CD4-positive, alpha-beta T cell treated with Interleukin-4 for 4 hours (primary cell): ENCODE results near the gene ZNF217.
"Not testable (repeated sequence)": the region's sequence is repeated elsewhere in the genome, so short reads cannot be mapped to it uniquely, and the experiment has no call there.

ENCODE experiments used
- DNase-seq: peaks from one replicate; pipeline ENCODE4 v3.0.0-alpha.2; 2020

Gene ZNF217

DNA sequence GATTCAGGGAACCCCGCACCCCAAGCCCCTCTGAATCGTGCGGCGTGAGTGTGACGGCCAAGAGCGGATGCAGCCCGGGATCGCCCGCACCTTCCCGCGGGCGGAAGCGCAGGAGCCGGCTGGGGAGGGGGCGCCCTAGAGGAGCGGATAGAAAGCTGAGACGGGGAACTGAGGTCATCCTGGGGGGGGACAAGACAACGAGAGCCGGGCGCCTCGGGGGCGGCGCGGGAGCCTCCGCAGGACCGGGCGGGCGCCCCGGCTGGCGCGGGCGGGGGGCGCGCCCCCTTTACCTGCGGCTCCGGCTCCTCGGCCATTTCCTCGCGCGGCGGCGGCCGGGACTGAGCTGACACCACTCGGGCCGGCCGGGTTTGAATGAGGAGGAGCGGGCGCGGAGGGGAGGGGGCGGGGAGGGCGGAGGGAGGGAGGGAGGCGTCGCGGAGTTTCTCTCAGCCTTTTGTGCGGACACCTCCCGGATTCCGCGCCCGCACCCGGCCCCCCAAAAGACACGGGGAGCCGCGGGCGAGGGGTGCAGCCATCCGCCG is at the start of gene ZNF217:
Gene ZNF217, minus strand, starts transcription at position 374 of the 542 bp plus-strand sequence. CDS start 11,013 bp downstream, outside the sequence.
- peak; percentile 62 for DNase-seq

DNA sequence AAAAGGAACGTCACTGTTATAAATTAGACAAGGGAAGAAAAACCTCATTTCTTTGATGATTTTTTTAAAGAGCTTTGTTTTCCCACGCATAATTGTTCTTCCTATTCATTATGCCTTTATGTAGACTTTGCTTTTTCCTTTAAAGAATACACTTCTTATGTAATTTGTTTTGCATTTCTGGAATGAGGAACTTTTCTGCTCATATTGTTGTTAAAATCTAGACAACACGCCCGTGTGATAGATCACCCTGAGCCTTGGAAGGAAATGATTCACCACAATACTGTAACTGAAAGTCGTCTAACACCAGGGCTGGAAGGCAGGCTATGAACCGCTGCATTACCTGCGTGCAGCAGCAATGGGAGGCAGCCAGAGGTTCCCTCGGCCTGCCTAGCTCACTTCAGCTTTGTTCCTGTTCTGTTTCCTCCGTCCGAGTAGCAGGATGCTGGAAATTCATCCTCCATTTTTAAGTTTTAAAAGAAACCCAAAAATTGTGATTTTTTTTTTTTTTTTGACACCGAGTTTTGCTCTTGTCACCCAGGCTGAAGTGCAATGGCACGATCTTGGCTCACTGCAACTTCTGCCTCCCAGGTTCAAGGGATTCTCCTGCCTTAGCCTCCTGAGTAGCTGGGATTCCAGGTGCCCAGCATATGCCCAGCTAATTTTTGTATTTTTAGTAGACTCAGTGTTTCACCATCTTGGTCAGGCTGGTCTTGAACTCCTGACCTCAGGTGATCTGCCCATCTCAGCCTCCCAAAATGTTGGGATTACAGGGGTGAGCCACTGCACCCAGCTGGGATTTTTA is 49.6 kb upstream of the ZNF217 start:
- peak; percentile 88 for DNase-seq

- DNase-seq = peak; percentile 72
Measured at GRCh38 chr20:53642196-53643030, 48.8 kb upstream of the ZNF217 start.

GRCh38 chr20:53639647-53640440 is 46.2 kb upstream of the ZNF217 start:
- no peak for DNase-seq

GRCh38 chr20:53639128-53639527 is 45.5 kb upstream of the ZNF217 start:
- DNase-seq = no peak

- not testable (repeated sequence) for DNase-seq
Measured at GRCh38 chr20:53637310-53637709, 43.7 kb upstream of the ZNF217 start.

DNA sequence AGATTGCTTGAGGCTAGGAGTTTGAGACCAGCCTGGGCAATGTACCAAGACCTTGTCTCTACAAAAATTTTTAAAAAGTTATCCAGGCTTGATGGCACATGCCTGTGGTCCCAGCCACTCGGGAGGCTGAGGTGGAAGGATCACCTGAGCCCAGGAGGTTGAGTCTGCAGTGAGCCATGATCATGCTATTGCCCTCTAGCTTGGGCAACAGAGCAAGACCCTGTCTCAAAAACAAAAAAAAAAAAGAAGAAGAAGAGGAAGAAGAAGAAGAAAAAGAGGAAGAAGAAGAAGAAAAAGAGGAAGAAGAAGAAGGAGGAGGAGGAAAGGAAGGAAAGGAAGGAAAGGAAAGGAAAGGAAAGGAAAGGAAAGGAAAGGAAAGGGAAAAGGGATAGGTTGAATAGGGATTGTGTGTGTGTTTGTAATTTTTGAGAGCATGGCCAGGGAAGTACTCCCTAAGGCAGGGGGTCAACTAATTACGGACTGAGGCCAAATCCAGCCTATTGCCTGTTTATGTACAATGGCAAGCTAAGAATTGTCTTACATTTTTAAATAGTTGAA is 43.0 kb upstream of the ZNF217 start:
- DNase-seq = no peak

DNA sequence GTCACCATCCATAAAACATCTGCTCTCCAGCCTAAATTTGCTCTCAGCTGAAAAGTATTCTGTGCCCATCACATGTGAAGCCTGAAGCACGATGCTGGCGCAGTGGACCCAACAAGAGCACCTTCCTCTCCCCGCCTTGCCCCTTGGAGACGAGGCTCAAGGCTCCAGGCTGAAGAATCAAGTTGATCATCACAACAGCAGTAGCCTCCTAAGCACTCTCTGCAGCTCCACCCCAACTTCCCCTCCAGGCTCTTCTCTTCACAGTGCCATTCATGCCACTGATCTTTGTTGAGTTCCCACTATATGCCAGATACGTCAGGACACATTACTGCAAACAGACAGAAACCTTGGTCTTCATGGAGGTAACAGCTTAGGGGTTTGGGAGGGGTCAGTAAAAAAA is 41.6 kb upstream of the ZNF217 start:
- no peak for DNase-seq

GRCh38 chr20:53631909-53632662 is 38.4 kb upstream of the ZNF217 start:
- DNase-seq = no peak

DNA sequence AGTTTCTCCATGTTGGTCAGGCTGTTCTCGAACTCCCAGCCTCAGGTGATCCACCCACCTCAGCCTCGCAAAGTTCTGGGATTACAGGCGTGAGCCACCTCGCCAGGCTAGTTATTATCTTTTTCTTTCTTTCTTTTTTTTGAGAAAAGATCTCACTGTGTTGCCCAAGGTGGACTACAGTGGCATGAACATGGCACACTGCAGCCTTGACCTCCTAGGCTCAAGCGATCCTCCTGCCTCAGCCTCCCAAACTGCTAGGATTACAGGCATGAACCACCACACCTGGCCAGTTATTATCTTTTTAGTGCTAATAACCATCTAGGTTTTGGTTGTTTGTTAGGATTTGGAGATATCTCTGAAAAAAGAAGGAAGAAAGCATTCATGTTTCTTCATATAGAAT is 35.8 kb upstream of the ZNF217 start:
- DNase-seq = no peak

DNA sequence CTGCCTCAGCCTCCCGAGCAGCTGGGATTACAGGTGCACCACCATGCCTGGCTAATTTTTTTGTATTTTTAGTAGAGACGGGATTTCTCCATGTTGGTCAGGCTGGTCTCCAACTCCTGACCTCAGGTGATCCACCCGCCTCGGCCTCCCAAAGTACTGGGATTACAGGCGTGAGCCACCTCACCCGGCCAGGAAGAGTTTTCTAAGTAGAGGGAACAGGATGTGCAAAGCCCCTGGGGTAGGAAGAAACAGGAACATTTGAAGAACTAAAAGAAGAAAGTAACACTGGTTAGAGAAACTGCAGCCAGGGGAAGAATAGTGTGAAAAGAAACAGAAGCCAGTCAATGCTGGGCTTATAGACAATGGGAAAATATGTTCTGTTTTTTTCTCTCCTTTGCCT is 35.1 kb upstream of the ZNF217 start:
- DNase-seq = not testable (repeated sequence)

GRCh38 chr20:53628076-53628475 is 34.4 kb upstream of the ZNF217 start:
- no peak for DNase-seq

- not testable (repeated sequence) for DNase-seq
Measured at GRCh38 chr20:53627001-53627400, 33.4 kb upstream of the ZNF217 start.

- no peak for DNase-seq
Measured at GRCh38 chr20:53626584-53626983, 32.9 kb upstream of the ZNF217 start.

DNA sequence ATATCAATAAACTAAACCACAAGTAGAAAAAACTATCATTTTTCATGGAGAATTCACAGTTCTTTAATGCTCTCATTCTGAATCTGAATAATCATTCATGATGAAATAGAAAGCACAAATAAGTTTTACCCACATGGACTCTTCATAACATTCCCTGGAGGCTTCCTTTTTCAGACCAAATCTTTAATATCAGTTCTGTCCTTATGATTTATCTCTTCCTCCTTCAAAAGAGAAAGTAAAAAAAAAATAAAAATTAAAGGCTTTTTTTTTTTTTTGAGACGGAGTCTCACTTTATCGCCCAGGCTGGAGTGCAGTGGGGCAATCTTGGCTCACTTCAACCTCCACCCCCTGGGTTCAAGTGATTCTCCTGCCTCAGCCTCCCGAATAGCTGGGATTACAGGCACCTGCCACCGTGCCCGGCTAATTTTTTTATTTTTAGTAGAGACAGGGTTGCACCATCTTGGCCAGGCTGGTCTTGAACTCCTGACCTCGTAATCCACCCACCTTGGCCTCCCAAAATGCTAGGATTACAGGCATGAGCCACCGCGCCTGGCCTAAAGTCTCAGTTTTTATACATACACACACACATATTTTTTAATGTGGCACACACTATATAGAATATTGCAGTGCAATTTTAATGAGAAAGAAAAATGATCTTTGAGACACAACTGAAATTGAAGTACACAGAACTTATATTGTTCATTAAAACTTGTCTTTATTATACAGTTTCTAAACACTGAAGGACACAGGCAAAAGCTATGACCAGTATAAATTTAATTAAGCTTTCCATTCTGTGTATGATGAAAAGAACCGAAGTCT is 31.9 kb upstream of the ZNF217 start:
- no peak for DNase-seq

GRCh38 chr20:53624927-53625250 is 31.2 kb upstream of the ZNF217 start:
- not testable (repeated sequence) for DNase-seq

DNA sequence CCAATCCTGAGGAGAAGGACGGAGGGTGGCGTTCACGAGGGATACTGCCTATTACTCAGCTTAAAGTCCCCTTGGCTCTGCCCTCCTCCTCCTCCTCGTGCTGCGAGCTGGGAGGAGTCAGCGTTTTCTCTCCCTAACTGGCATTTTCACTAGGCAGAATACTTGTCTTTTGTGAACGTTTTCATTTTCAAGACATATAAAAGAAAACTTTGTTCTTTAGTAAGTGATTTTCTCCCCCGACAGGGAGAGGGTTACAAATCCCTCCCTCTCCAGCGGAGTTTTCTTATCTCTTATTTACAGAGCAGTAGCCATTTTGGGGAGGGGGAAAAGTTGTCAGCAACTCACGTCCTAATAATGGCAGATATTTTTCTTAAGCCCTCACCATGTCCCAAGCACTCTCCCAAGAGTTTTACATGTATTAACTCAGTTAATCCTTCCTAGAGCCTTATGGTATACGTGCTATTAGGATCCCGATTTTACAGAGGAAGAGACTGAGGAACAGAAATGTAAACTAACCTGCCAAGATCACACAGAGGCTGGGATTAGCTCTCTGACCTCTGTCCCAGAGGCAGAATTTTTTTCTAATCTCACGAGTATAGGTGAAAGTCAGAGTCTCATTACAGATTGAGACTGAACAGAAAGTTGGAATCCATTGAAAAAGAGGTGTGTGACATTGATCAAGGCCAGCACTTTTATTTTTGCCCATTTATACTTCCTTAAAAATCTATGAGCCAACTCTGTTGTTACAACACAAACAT is 30.0 kb upstream of the ZNF217 start:
- DNase-seq = peak; percentile 42

DNA sequence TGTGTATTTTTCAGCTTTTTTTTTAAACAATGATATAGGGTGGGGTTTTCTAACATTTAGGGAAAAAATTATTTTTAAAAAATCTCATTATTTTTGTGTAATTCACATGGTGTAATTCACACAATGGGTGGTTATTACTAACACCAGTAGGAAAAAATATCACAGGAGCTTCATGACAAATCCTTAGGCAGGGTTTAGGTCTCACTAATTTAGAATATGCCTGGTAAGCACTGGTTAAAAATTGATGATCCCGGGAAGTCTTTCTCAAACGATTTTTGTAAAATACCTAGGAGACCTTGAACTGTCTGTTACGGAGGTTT is 29.5 kb upstream of the ZNF217 start:
- DNase-seq = no peak

GRCh38 chr20:53622247-53623133 is 28.9 kb upstream of the ZNF217 start:
- no peak for DNase-seq
